CD4-positive, alpha-beta T cell (primary cell): Measurements from ENCODE around the gene VSTM5. TPM values are rescaled to one million over a fixed set of nuclear protein-coding genes. Genes with fewer than 3 reads are reported as not detected.

Experiments
- ATAC-seq: fragments of 200-7000 bp; cut with Tn5 transposase; one replicate; pipeline ENCODE4 v1.10.0; 2022; ENCODE audit warnings: mild to moderate bottlenecking; ENCODE audit not compliant: poor library complexity
- CTCF ChIA-PET: fragments of 350-600 bp; sonication (Branson Sonifier 250); formaldehyde crosslinking; loops from one replicate; lab custom pipeline; 2021; ENCODE audit warnings: antibody characterized with exemption, inconsistent platforms; lab: Charles Lee
- POLR2A ChIA-PET: fragments of 350-600 bp; sonication (Branson Sonifier 250); formaldehyde crosslinking; loops from one replicate; lab custom pipeline; 2021; ENCODE audit warnings: antibody characterized with exemption, inconsistent platforms; lab: Charles Lee
- DNase-seq, 14 experiments: peaks; one replicate each; pipeline ENCODE4 v3.0.0-alpha.2; 2013 to 2020; ENCODE audit warnings: mixed read lengths in 2 of 14
- H3K27ac ChIP-seq, 2 donors: one replicate each; pipeline versions ENCODE4 v1.5.1 to v1.7.0; 2013; ENCODE audit warnings: low read length in 2 of 2, low read depth in 1 of 2, mild to moderate bottlenecking in 1 of 2
- H3K27me3 ChIP-seq, 2 experiments: 1 replicate in 1 of 2; 2 replicates in 1 of 2; pipeline versions ENCODE4 v1.6.1 to v1.7.0; 2013; ENCODE audit warnings: low read length in 2 of 2, control low read depth in 1 of 2, mild to moderate bottlenecking in 1 of 2, moderate library complexity in 1 of 2; ENCODE audit not compliant: insufficient read depth in 2 of 2, control insufficient read depth in 1 of 2
- H3K36me3 ChIP-seq: one replicate; pipeline ENCODE4 v1.6.1; 2013; ENCODE audit warnings: low read length, control low read depth; ENCODE audit not compliant: insufficient read depth
- H3K4me1 ChIP-seq: one replicate; pipeline ENCODE4 v1.6.1; 2013; ENCODE audit warnings: low read length, control low read depth; ENCODE audit not compliant: insufficient read depth
- H3K4me3 ChIP-seq: one replicate; pipeline ENCODE4 v1.5.1; 2013; ENCODE audit warnings: mild to moderate bottlenecking, low read length, moderate library complexity
- H3K9me3 ChIP-seq, 2 experiments: 1 replicate in 1 of 2; 2 replicates in 1 of 2; pipeline versions ENCODE4 v1.6.1 to v1.7.0; 2013; ENCODE audit warnings: low read length in 2 of 2, mild to moderate bottlenecking in 2 of 2, control low read depth in 1 of 2, moderate library complexity in 1 of 2; ENCODE audit not compliant: control insufficient read depth in 1 of 2, insufficient read depth in 1 of 2
- H3K27ac Mint-ChIP-seq: one replicate; pipeline ENCODE4 v1.8.0; 2020; ENCODE audit warnings: mixed read lengths
- H3K27me3 Mint-ChIP-seq: one replicate; pipeline ENCODE4 v1.8.0; 2021; ENCODE audit warnings: mixed read lengths
- H3K36me3 Mint-ChIP-seq: one replicate; pipeline ENCODE4 v1.8.0; 2021; ENCODE audit warnings: low read depth, mixed read lengths
- H3K4me1 Mint-ChIP-seq: one replicate; pipeline ENCODE4 v1.8.0; 2021; ENCODE audit warnings: low read depth, mixed read lengths
- H3K4me3 Mint-ChIP-seq: one replicate; pipeline ENCODE4 v1.8.0; 2020; ENCODE audit warnings: mild to moderate bottlenecking, mixed read lengths
- H3K9me3 Mint-ChIP-seq: one replicate; pipeline ENCODE4 v1.8.0; 2020; ENCODE audit warnings: mixed read lengths
- CTCF ChIP-seq: fragments of 200-600 bp; IDR thresholded peaks from one replicate; pipeline ENCODE4 v1.8.0; 2022; ENCODE audit warnings: antibody characterized with exemption, mild to moderate bottlenecking
- intact Hi-C, 2 experiments: fragments of 100-400 bp; cut with DNase I in 1 of 2; cut with micrococcal nuclease in 1 of 2; formaldehyde crosslinking; loops; one replicate each; pipeline versions ENCODE4 v1.15.1 to v1.9.0; 2023 to 2025; cut with DNase I, micrococcal nuclease
- total RNA-seq, 174 experiments: library from RNA in 2 of 174; stranded (reverse) in 2 of 174; gene quantifications; one replicate each; pipeline ENCODE4 v1.2.3 and lab custom pipeline; 2021 to 2026

VSTM5 gene
- total RNA-seq, 2 experiments from 2014 or later = not detected

GRCh38 chr11:93817426-93818348 is 32.7 kb downstream of the VSTM5 start:
- H3K27me3 ChIP-seq = no peaks in the 10 kb centered on the region
- Mint-ChIP-seq H3K36me3 (peaks cover 36% of the 10 kb centered on the region), H3K9me3 (no peaks in the 10 kb centered on the region), H3K4me3 (no peak overlapping the region), H3K27me3 (no peaks in the 10 kb centered on the region), H3K4me1 (no peaks in the 10 kb centered on the region), H3K27ac (no peak overlapping the region)
- H3K36me3 ChIP-seq = peaks cover 30% of the 10 kb centered on the region
- ATAC-seq = no peak
- H3K4me1 ChIP-seq = no peaks in the 10 kb centered on the region
- DNase-seq = no peak
- intact Hi-C loops = no loop called here
- no peak overlapping the region for H3K27ac ChIP-seq
- no peak overlapping the region for H3K4me3 ChIP-seq
- CTCF ChIA-PET = interaction anchor here (0.6 kb wide), 1 partner anchor 801 kb away, joined by 3 read pairs; no protein-coding TSS in a partner anchor
- POLR2A ChIA-PET = no interaction called here
- H3K9me3 ChIP-seq = peaks cover 0 to 3% of the 10 kb centered on the region in 2 experiments
- TF ChIP-seq CTCF = no peak

DNA sequence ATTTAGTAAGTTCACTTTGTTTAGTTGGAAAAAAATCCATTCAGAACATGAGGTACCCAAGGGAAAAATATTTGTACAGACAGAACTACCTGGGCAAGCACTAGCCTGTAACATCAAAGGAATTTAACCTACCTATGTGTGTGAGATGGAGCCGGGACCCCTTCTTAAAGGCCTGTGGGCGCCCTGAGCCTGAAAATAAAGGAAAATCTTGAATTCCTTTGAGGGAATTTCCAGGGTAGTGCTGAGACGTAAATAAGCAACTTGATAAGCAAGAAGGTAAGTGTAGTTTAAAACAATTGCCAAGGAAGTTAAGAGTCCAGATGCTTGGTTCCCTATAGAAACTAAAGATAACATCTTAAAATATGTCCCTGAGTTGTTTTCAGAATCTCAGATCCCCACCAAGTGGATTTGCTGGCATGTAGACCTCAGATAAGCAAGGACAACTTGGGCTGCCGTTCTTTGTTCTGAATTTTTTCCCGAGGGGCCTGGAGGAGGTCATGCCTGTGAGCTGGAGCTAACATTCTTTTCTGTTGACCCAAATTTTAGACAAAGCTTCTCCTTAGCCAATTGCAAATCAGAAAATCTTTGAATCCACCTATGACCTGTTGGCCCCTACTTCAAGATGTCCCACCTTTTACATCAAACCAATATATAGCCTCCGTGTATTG is 35.3 kb downstream of the VSTM5 start:
- peaks cover 62% of the 10 kb centered on the region for H3K36me3 Mint-ChIP-seq
- Histone ChIP-seq H3K4me1 (no peaks in the 10 kb centered on the region), H3K27ac (no peak overlapping the region), H3K27me3 (no peaks in the 10 kb centered on the region), H3K36me3 (peaks cover 55% of the 10 kb centered on the region), H3K9me3 (peaks cover 0 to 2% of the 10 kb centered on the region in 2 experiments), H3K4me3 (no peak overlapping the region)
- no peaks in the 10 kb centered on the region for H3K9me3 Mint-ChIP-seq
- intact Hi-C loops = no loop called here
- TF ChIP-seq CTCF = no peak
- ChIA-PET POLR2A (no interaction called here), CTCF (no interaction called here)
- no peak overlapping the region for H3K4me3 Mint-ChIP-seq
- DNase-seq (no peak), ATAC-seq (no peak)
- no peaks in the 10 kb centered on the region for H3K4me1 Mint-ChIP-seq
- H3K27me3 Mint-ChIP-seq = no peaks in the 10 kb centered on the region
- no peak overlapping the region for H3K27ac Mint-ChIP-seq

DNA sequence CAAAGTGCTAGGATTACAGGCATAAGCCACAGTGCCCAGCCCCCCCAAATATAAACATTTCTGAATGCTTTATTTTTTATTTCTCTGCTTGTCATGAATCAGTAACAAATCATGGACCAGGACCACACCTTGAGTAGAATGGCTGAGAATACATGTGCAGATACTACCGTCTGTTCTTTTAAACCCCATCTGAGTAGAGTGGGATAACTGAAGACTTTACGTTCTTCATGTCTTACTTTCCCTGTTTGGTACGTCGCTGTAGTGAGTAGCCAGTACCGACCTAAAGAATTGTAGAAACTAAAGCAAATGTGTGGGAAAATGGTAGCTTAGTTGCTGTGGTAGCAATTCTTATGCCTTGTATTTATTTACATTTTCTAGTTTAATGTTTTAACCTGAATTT is 36.4 kb downstream of the VSTM5 start:
- Histone ChIP-seq H3K4me3 (no peak overlapping the region), H3K4me1 (no peaks in the 10 kb centered on the region), H3K27ac (no peak overlapping the region), H3K36me3 (peaks cover 66% of the 10 kb centered on the region), H3K9me3 (no peaks in the 10 kb centered on the region), H3K27me3 (no peaks in the 10 kb centered on the region)
- intact Hi-C loops = no loop called here
- ChIA-PET POLR2A (no interaction called here), CTCF (no interaction called here)
- Mint-ChIP-seq H3K4me3 (no peak overlapping the region), H3K36me3 (peaks cover 73% of the 10 kb centered on the region), H3K9me3 (no peaks in the 10 kb centered on the region), H3K4me1 (no peaks in the 10 kb centered on the region), H3K27ac (no peak overlapping the region), H3K27me3 (no peaks in the 10 kb centered on the region)
- DNase-seq (no peak), ATAC-seq (no peak)
- no peak for TF ChIP-seq CTCF
